Activated CD8-positive, alpha-beta memory T cell treated with anti-CD3 and anti-CD28 coated beads for 1 hour (primary cell): ENCODE results near the gene NFIC.
A peak's percentile ranks its signal among the peaks of the same experiment; 100 is the strongest.
"Not testable (repeated sequence)": the region's sequence is repeated elsewhere in the genome, so short reads cannot be mapped to it uniquely, and the experiment has no call there.

Source experiments
- DNase-seq, 2 donors: peaks; one replicate each; pipeline ENCODE4 v3.0.0-alpha.2; 2020; ENCODE audit warnings: low read depth in 1 of 2; ENCODE audit errors: extremely low read depth in 1 of 2

NFIC gene

DNA sequence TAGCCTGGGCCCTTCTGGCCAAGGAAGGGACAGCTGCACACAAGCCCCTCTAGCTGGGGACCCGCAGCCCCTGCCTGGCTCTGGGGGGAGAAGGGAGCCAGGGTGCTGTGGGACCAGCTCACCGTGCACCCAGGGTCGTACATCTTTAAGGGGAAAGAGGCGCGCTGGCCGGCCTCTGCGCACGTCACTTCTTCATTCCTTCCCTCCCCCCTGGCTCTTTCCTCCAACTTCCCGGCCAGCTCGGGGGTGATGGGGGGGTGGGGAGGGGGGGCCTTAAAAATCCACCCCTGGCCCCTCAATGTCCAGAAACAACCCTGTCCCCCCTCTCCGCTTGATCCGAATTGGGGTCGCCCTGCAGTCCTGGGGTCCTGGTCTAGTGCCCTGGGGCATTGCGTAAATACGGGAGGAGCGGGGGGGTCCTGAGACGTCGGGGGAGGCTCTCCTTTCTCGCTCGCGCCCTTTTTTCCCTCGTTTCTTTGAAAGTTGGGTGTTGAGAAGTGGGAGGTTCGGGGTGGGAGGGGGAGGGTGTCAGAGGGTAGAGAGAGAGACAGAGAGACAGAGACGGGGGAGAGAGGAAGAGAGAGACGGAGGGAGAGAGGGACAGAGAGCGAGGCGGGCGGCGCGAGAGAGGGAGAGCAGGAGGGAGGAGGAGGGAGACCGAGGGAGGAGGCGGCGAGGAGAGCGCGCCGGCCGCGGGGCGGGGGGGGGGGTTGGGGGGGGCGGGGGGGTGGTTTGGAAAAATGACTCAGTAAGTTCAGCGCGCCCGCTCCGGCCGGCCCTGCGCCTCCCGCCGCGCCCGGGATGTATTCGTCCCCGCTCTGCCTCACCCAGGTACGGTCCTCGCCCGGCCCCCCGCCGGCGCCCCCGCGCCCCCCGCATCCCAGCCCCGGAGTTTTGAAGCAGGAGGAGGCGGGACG lies at the start of gene NFIC:
Gene NFIC, plus strand, starts transcription at position 748 of the 917 bp plus-strand sequence. Its CDS starts 54 bp downstream, at position 802.
- DNase-seq = peak in 1 of 2 donors; percentile 16

DNA sequence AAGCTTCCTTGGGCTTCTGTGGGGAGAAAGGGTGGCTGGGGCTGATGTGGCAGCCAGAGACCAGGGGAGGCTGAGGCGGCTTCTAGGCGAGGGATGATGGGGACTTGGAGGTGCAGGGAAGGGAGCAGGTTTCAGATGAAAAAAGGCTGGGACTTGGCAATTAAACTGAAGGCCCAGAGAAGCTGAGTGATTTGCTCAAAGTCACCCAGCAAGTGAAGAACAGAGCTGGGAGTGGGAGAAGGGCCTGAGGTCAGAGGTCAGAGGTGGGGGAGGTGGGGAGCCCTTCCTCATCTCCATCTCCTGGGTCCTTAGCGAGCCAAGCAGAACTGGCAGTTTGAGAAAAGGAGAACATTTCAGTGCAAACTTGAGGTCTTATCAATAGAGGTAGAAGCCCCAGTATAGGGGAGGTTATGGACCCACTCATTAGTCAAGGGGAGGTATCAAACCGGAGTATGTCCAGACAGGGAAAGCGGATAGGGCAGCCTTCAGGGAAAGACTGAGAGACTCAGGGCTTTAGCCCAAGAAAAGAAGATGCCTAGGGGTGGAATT lies 49.6 kb upstream of the NFIC start:
- no peak for DNase-seq

DNA sequence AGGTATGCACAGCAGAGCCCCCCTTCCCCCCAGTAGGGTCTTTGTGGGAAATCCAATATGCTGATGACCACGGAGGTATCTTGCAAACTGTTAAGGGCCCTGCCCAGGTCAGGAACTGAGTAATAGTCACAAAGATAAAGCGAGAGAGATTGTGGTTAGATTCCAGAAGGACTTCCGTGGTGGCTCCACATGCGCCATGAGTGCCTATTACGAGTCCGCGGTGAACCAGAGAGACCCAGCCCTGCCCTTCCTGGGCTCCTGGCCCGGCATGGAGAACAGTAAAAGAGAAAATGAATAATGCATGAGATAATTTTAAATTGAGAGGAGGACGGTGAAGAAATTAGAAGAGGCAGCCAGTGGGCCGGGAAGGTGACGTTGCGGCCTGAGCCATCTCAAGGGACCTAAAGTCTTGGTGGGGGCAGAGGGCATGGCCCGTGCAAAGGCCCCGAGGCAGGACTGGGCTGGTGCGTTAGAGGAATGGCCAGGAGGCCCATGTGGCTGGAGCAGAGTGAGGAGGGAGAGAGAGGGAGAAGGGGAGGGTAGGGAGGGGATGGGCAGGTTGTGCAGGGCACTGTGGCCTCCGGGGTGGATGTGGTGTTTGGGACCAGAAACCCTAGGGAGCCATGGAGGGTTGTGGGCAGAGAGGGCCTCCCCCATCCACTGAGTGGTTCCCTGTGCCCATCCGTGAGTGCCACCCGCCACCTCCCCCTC lies 46.6 kb upstream of the NFIC start:
- DNase-seq = no peak

DNA sequence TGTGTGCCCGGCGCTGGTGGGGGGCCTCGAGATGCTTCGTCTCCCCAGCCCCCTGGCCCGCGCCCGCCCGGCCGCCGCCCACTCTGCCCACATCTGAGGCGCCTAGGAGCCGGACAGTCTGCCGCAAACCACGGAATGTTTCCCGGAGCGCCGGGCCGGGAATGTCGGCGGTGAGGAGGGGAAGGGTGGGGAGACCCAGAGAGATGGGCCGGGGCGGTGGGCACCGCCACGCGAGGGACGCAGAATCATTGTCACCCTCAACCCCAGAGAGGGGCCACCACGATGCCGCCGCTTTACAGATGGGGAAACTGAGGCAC lies 46.1 kb upstream of the NFIC start:
- DNase-seq = no peak

DNA sequence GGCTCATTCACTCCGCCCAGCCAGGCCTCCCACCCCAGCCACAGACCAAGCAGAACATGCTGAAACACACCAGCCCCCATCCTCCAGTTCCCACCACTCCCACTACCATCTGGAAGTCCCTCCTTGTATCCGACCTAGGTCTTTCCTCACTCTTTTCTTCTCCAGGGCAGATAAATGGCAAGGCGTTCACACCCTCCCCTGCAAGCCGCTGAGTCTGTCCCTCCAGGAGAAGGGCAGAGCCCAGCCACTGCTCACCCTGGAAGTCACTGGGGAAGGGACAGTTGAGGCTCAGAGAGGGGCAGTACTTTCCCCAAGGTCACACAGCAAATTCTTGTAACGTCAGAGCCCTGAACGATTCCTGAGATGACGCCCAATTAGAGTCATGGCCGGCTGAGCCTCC lies 45.5 kb upstream of the NFIC start:
- DNase-seq = no peak

DNA sequence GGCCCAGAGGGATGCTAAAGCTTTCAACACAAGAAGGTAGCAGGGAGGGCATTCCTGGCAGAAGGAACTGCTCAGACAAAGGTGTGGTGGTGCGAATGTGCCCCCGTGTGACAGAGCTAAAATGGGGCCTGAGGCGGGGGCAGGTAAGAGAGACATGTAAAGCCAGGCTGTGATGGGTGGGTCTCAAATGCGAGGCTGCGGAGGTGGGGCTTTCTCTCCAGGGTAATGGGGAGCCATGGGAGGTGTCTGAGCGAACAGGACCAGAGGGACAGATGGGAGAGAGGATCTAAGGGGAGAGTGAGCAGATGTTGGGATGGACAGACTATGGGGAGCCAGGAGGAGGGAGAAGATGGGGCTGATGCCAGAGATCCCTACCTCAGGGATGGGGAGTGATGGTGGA lies 44.7 kb upstream of the NFIC start:
- no peak for DNase-seq

DNA sequence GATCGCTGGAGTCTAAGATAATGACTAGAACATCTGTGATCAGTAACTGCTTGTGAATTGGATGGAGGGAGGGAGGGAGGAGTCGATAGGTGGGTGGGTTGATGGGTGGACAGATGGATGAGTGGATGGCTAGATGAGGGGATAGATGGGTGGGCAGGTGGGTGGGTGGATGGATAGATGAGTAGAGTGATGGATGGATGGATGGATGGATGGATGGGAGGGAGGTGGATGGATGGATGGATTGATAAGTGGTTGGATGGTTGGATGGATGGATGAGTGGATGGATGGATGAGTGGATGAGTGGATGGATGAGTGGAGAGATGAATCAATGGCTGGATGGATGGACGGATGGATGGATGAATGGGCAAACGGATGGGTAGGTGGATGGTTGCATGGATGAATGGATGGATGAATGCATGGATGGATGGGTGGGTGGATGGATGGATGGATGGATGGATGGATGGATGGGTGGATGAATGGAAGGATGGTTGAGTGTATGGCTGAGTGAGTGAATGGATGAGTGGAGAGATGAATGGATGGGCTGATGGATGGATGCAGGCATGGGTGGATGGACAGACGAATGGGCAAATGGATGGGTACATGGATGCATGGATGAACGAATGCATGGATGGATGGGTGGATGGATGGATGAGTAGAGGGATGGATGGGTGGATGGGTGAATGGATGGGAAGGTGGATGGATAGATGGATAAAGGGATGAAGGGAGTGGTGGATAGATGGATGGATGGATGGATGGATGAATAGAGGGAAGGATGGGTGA lies 44.0 kb upstream of the NFIC start:
- DNase-seq = no peak

DNA sequence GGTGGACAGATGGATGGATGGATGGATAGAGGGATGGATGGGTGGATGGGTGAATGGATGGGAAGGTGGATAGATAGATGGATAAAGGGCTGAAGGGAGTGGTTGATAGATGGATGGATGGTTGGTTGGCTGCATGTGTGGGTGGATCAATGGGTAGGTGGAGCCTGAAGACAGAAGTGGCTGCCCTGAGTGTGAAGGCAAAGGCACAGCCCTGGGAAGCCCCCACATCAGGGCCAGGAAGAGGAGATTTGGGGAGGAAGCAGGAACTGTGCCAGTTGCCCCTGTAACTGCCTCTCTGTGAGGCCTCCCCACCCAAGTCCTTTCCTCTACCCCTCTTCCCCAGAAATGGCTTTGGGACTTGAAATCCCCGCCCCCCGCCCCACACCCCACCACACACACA lies 43.4 kb upstream of the NFIC start:
- DNase-seq = no peak

DNA sequence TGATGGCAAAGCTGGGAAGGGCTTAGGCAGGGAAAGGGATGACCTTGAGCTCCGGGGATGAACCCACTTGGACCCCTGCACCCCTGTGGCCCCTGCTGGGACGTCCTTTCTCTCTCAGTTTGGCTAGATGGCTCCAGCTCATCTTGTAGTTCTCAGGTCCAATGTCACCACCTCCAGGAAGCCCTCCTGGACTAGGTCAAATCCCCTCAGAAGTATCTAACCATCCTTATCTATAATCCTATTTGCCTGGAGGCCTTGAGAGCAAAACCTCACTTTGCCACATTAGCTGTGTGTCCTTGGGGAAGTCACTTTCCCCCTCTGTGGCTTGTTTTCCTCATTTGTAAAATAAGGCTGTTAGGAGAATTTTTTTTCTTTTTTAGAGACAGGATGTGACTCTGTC lies 42.7 kb upstream of the NFIC start:
- no peak for DNase-seq

DNA sequence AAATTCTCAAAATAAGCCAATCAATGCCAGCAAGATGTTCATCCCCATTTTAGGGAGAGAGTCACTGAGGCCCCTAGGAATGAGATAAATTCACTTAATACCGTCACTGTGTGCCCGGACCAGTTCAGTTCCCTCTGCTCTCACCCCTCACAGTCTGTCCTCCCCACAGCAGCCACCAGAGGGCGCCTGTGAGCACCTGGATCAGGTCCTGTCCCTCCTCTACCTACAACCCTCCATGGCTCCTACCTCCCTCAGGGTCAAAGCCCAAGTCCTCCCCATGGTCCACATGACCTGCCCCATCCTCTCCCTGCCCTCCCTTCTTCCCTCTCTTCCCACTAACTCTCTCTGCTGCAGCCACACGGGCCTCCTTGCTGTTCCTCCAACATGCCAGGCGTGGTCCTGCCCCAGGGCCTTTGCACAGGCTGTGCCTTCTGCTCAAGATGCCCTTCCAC lies 42.0 kb upstream of the NFIC start:
- DNase-seq = peak; percentile 32 to 69

DNA sequence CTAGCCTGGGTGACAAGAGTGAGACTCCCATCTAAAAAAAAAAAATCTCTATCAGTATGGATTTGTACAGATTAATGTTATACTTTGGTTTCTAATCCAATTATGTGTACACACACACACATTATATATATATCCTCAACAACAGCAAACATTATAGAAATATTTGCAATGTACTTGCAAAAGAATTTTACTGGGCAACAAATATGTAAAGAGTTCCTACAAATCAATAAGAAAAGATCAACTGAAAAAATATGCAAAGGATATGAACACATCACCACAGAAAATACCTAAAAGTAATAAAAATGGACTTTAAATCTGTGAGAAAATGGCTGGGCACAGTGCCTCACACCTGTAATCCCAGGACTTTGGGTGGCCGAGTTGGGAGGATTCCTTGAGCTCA lies 40.9 kb upstream of the NFIC start:
- DNase-seq = no peak

DNA sequence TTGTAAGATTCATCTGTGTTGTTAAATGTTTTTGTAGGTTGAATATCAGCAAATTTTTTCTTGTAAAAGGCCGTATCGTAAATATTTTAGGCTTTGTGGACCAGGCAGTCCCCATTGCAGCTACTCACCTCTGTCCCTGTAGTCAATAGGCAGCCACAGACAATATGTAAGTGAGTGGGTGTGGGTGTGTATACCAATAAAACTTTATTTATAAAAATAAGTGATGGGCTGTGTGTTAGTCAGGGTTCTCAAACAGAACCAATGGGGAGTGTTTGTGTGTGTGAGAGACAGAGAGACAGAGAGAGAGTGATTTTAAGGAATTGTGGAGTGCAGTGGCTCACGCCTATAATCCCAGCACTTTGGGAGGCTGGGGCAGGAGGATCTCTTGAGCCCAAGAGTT lies 37.6 kb upstream of the NFIC start:
- DNase-seq = no peak

DNA sequence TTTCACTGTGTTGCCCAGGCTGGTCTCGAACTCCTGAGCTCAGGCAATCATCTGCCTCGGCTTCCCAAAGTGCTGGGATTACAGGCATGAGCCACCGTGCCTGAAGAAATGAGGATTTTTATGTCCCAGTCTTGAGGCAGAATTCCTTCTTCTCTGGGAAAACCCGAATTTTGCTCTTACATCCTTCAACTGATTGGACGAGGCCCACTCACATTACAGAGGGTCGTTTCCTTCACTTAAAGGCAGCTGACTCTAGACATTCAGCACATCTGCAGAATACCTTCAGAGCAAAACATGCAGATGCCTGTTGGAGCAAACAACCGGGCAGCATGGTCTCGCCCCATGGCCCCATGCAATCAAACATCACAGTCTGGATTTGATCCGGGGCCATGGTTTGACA lies 36.3 kb upstream of the NFIC start:
- DNase-seq = no peak

DNA sequence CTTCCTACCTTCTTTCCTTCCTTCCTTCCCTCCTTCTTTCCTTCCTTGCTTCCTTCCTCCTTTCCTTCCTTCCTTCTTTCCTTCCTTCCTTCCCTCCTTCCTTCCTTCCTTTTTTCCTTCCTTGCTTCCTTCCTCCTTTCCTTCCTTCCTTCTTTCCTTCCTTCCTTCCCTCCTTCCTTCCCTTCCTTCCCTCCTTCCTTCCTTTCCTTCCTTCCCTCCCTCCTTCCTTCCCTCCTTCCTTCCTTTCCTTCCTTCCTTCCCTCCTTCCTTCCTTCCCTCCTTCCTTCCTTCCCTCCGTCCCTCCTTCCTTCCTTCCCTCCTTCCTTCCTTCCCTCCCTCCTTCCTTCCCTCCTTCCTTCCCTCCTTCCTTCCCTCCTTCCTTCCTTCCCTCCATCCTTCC lies 34.2 kb upstream of the NFIC start:
- DNase-seq = not testable (repeated sequence)

DNA sequence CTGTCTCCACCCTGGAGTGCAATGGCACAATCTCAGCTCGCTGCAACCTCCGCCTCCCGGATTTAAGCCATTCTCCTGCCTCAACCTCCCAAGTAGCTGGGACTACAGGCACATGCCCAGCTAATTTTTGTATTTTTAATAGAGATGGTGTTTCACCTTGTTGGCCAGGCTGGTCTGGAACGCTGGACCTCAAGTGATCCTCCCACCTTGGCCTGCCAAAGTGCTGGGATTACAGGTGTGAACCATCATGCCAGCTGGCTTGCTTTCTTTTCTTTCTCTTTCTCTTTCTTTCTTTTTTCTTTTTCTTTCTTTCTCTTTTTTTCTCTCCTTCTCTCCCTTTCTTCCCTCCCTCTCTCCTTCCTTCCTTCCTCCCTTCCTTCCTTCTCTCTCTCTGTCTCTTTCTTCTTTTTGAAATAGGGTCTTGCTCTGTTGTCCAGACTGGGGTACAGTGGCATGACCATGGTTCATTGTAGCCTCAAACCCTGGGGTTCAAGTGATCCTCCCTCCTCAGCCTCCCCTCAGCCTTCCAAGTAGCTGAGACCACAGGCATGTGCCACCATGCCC lies 33.3 kb upstream of the NFIC start:
- no peak for DNase-seq

DNA sequence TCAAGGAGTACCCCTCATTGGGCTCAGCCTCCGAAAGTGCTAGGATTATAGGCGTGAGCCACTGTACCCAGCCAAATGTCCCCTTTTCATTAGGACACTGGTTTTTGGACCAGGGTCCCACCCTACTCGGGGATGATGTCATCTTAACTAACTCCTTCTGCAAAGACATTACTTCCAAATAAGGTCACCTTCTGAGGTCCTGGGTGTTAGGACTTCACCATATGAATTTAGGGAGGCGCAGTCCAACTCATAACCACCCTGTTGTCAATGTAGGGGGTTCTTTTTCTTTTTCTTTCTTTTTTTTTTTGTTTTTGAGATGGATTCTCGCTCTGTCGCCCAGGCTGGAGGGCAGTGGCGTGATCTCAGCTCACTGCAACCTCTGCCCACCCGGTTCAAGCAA lies 32.7 kb upstream of the NFIC start:
- DNase-seq = no peak

DNA sequence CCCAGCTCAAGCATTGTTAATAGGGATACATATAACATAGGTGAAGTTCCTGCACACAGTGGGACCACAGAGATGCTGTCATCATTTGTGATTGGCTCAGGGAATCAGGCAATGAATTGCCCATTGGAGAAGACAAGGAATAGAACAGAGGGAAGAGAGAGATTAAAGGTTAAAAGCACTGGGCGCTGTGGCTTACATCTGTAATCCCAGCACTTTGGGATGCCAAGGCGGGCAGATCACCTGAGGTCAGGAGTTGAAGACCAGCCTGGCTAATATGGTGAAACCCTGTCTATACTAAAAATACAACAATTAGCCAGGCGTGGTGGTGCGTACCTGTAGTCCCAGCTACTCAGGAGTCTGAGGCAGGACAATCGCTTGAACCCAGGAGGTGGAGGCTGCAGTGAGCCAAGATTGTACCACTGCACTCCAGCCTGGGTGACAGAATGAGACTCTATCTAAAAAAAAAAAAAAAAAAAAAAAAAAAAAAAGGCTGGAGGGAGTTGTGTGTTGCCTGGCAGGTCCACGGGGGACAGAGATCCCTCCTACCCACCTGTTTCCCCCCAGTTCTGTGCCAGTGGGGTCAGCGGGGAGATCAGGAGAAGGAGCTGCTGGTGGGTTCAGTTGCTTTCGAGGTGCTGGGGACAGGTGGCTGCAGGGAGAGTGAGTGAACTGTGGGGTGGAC lies 31.5 kb upstream of the NFIC start:
- not testable (repeated sequence) for DNase-seq

DNA sequence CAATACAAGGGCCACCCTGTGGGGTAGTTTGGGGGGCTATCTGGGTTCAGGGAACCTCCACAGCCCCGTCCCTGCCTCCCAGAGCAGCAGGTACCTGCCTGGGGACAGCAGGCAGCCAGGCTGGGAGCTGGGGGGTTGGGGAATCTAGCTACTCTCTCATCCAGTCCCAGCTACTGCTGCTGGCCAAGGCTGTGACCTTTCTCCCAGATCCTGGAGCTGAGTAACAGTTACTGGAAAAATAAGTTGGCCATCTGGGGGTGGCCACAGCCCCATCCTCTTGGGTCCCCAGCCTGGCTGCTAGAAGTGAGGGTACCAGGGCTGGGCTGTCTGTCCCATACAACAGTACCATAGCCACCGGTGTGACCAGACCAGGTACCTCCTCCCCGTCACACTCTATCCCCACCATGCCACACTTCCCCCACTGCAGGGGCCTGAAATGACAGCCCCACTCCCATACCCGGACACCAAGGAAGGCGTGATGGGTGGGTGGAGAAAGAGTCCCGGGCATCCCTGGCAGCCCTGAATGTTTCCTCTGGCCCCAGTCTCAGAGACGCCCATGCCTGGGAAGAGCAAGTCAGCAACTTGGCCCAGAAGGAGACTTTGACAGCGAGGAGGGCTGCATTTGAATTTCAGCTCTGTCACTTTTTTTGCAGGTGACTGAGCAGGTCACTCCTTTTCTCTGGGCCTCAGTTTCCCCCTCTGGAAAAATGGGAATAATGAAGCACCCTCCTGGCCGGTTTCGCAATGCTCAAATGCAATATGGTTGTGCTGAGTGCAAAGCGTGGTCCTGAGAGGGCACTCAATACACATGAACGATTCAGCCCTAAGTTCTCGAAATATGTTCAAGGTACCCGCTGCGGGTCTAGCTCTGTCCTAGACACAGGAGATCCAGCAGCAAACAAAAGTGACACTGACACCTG lies 30.7 kb upstream of the NFIC start:
- no peak for DNase-seq

DNA sequence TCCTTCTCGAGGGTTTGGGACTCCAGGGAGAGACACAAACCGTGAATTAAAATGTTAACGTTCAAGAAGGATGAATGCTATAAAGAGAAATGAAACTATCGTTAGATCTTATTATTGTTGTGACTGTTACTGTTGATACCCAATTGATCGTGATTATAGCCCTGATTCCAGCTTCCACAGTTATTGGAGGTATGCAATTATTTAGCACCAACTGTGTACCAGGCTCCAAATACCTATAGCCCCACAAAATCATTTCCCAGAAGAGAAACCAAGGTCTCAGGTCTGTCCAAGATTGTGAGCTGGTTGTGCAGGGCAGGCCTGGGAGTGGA lies 30.1 kb upstream of the NFIC start:
- DNase-seq = no peak
